ENCODE measurements around the gene FBXW8.

Gene FBXW8

DNA sequence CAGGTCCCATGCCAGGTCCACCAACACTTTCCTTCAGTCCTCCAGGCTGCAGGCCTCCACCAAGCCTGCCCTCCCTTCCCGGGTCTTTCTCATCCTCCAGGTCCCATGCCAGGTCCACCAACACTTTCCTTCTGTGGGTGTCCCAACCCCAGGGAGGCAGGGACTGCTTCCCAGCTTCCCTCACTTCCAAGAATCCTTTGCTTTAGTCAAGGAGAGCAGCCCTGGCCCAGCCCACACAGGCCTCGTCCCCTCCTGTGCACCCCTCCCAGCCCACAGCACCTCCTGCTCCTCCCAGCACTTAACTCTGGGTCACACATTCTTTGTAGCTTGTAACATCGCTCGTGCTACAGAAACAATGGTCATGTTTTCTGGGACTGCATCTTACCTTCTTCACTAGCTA lies 115.6 kb downstream of the FBXW8 start:
- DNase-seq = no peak

DNA sequence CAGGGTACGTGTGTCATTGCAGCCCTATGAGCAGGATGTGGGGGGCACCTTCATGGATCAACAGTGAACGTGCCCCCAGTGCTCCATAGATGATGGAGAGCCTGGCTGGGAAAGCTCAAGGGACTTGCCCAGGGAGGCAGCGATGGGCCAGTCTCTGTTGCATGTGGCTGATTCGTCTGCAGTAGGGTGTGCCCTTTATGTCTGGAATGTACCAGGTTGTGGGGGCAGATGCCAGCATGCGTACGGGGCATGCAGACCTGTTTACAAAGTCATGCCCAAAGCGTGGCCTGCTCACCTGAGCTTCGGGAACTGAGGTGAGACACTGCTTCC lies 116.1 kb downstream of the FBXW8 start:
- DNase-seq = no peak

DNA sequence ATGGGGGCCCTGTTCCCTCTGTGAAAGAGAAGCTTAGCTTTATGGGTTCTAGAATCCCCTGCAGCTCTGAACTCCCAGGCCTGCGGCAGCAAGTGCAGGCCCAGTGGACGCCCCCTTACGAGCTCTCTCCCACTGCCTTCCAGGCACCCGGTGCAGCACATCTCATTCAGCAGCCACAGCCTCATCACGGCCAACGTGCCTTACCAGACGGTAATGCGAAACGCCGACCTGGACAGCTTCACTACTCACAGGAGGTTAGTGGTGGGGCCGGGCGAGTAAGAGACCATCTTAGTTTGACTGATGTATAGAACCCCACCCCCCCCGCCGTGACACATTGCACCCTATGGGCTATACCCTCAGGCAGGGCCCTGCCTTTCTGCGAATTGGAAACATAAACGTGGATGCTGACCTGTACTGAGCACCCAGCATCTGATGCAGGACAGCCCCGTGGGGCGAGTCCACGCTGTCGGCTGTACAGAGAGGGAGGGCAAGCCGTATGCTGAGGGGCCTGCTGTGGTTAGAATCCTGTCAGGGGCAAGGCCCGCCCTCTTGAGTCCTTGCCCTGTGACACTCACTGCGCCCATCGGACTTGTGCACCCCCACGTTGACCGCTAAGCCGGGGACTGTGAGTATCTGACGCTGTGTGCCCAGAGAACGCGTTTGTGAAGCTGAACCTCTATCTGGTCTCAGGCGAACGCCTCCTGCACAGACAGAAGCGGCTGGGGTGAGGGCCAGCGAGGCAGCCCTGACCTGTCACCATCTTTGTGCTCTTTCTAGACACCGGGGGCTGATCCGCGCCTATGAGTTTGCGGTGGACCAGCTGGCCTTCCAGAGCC lies 116.7 kb downstream of the FBXW8 start:
- no peak for DNase-seq

DNA sequence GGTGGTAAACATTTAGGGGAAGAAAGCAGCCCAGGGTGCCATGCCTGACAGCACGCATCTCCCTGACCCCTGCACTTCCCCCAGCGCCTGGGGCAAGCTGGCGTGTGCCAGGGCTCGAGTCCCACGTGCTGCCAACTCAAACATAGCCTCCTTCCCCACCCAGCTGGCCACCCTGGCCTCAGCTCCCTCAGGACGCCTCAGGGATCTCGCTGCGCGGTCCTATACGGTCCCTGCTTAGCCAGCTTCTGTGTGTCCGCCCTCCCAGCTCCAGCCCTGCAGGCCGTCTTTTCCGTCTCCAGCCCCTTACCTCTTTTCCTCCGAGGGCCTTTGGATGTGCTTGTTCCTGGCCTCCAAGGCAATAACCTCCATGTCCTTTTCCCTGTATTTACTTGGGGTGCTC lies 117.5 kb downstream of the FBXW8 start:
- no peak for DNase-seq

DNA sequence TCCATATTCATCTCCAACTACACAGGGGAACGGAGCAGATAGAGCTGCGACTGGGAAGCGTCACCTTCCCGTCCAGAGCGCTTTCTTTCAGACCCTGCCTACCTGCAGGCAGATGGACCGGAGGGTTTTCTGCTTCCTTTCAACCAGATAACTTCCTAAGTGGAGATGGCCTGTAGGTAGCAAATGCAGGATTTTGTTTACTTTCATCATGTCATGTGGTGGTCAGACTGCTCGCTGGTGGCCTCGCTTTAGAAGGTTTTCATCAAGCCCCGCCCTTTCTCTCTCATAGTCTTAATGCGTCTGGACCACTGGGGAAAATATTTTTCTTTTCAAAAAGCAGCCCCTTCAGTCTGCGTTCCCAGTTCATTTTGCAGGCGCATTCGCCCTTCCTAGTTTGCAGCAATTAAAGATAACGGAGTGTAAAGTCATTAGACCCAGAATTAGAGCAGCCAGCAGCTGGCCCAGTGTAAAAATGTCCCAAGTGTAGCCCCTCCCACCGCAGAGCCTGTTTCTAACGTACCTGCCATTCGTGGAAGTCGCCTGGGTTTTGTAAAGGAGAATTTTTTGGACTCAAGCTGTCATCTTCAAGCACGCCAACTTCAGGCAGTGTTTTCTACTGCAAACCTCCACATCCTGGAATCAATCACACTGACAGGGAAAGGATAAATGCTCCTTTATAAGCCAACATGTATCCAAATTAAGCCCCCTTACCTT lies 119.6 kb downstream of the FBXW8 start:
- DNase-seq = no peak

DNA sequence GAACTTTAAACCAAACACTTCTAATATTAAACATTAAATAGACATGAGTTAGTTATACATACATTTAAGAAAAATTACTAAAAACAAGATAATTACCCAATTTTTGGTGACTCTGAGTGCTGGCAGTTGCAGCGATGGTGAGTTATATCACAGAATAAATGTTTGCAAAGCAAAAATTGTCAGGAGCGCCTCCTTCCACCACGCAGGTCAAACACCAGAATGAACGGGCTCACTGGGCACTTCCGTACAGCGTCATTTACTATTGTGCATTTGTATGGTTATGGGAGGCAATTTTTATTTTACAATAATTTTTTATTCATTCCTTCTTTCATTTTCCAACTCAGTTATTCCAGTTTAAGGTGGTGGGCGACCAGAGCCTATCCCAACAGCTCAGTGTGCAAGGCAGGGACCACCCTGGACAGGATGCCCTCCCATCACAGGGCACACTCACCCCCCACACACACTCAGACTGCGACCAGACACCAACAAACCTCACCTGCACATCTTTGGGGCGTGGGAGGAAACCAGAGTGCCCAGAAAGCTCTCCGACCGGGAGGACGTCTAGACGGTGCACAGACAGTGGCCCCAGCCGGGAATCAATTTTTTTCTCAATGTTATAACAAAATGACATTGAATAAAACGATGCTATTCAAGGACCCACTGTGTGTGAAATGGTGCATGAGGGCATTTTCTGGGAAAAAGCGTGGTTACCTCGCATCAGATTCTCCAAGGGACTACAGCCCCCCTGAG lies 121.3 kb downstream of the FBXW8 start:
- DNase-seq = no peak

DNA sequence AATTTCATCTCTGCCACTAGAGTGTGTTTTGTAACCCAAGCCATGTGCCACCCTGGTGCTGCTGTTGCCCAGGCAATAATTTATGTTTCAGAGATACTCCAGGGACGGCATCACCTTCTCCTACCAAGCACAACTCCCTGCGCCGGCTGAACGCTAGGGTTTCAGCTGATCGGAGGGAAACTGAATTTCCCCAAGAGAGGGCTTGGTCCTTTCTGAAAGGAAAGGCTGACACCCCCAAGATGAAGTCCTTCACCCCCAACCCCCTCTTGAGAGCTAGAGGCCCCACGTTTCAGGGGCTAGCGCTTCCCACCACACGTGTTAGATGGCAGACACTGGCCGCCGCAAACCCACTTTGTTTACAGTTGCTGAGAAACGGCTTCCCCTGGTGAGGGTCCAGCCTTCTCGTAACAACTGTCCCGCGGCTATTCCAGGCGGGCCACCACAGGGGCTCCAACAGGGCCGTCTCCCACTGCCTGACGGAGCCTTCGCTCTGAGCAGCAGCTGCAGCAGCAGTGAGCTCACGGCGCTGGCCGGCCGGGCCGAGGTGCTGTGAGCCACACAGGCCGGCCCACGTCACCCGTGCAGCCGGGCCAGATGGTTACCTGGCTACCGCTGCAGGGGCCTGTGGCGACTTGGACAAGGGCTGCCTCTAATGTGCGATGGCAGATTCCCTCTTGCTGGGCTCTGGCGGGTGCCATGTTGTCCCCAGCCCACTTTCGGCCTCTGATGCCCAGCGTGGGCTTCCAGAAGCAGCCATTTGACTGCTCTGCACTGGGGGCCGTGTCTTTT lies 122.0 kb downstream of the FBXW8 start:
- DNase-seq = no peak

DNA sequence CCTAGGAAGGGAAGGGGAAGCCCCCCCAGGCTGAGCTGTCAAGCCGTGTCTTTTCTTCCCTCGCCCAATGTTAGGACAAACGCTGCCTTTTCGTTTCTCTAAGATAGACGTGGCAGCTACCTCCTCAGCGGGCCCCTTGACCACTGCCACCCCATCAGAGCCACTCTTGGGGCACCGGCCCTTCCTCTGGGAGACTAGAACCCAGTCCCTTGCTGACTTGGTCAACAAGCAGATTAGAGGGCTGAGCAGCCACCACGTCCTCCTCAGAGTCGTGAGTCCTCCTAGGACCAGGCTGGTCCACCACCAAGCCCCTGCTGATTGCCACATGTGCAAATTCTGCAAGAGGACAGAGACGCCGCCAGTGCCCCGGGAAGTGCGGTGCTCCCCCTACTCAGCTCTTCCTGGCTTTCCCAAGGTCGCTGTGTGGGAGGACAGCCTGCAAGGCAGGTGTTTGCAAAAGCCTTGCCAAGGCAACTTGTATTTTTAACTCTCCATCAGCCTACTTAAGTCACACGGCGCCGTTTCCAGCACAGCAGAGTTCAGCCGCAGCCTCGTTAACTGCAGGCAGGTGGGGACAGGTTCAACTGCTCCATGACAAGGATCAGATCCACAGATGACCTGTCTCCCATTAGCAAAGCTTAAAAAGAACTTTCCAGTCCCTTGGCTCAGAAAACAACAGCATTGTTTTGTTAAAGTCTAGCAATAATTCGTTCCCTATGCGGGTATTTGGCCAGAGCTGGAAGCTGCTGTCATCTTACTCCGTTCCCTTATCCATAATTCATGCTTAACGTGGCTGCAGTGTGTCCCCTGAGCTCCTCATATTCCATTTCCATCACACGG lies 122.9 kb downstream of the FBXW8 start:
- peak; percentile 23 for DNase-seq

DNA sequence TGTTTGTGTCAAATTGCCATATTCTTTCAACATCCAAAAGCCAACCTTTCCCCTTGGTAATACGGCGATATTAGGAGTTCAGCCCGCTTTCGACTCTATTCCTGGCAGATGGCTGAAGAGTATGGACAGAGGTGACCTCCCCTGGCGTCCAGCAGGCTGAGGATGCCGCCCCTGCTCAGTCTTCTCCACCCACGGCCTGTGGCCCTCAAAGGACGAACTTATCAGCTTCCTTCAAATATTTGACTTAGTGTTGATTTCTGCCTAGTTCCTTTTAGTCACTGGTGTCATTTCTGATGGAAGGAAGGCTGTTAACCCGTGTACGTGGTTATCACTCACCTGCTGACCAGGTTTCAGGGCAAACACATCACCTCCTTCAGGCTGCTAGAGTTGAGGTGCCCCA lies 123.5 kb downstream of the FBXW8 start:
- no peak for DNase-seq

DNA sequence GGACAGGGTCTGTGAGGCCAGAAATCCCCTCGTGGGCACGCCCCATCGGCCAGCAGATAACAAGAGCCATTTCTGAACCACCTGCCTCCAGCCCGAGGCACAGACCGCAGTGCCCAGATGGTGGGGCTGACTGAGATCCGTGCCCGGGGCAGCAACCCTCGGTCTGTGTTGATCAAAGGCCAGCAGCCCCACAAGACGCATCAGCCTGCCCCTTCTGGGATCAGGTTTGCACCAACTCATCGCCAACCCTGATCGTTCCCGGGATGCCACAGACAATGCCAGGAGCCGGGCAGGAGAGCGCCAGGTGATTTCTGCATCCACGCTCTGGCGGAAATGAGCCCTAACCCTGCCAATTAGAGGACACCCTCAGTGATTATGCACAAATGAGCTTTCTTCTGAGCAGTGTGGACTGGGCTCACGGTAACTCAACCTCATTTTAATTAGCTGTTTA lies 124.0 kb downstream of the FBXW8 start:
- DNase-seq = no peak

DNA sequence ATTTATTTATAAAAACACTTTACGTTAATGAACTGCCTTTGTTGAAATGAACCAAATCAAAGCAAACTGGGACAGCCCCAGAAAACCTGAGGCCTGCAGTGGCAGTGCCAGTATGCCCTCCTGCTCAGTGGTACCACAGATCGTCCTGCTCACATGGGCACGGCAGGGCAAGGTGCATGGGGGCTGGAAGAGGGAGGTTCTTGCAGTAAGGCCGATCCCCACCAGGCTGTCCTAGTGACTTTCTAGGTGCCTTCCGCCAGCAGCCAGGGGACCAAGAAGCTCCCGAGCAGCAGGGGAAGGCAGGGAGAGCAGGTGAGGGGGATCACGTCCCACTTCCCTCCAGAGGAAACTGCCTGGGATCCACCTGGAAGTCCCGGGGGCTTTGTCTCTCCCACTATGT lies 124.5 kb downstream of the FBXW8 start:
- no peak for DNase-seq

DNA sequence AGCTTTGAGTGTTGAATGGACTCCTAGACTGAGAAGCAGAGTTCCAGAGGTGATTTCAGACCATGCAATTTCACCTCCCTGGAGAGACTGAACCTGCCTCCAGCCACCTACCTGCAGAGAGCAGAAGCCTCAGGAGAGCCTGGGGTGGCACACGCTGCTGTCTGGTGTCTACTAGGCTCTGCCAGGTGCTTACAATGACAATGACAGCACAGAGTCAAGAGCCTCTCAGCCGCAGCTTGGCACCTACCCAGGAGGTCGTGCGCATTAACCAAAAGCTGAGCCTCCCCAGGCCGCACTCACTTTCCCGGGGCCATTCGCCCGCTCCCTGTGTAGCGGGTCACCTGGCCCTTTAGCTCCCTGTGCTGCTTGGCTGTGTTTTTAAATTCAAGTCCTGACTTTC lies 125.3 kb downstream of the FBXW8 start:
- DNase-seq = peak; percentile 85

DNA sequence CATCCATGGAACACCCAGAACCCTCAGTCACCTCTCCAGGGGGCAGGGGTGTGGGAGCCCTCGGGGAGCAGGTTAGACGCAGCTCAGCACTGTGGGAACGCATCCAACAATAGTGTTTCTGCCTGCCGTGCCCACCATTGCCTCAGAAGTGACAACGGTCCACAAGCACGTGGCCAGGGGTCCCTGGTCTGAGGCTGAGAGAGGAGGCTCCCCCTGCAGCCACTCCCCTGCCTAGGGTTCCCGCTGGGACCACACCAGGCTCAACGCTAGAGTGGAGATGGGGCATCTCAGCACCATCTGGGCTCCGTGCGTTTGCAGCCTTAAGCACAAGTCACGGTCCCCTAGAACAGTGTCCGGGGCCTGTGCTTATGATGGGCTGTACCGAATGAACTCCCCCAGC lies 125.8 kb downstream of the FBXW8 start:
- DNase-seq = no peak

DNA sequence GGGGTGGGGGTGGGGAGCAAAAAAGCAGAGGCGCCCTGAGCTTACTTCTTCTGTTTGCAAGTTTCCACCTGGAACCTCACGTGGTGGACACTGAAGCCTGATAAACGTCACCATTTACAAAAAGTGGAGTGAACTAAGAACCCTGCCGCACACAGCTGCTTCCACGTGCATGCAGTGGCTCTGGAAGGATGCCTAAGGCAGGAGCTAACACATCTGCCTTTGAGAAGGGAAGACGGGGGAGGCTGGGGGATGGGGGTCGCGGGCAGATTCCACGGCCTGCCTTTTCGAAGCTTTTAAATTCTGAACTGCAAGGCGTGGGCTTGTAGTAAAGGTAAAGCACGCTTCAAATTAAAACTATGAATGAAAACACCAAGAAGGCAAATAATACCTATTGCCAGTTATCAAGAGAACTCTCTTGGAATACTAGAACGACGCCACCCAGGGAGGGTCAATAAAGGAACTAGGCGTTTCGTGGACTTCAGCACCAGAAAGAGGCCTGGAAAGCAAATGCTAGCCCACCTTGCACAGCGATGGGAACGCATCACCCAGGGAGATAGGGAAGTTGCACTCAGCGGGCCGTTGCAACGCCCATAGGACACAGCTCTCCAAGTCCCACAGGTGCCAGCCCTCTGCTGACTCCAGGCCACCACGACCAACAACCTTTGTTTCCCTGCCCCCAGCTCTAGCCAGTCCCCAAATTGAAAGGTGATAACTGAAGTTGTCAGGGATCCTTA lies 126.7 kb downstream of the FBXW8 start:
- DNase-seq = no peak

DNA sequence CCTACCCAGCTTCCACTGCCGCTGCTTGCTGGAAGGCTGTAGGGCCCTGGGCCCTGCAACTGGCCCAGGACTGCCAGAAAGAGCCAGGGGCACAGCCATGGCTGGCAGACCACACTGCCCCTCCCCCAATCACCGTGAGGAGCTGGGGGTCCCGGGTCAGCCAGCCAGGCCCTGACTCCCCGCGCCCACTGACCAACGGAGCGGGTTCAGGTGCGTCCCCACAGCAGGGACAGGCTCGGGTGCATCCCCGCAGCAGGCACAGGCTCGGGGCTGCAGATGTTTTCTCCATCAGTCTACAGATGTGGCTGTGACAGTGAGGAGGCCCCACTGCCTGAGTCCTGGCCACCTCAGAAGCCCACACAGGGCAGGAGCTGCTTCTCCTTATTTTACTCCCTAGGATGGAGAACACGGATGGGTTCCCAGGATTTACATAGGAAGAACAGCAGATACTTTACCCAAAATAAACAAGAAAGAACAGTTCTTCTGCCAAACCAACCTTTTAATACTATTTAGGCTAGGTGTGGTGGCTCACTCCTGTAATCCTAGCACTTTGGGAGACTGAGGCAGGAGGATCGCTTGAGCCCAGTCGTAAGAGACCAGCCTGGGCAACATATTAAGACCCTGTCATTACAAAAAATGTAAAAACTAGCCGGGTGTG lies 127.4 kb downstream of the FBXW8 start:
- no peak for DNase-seq

DNA sequence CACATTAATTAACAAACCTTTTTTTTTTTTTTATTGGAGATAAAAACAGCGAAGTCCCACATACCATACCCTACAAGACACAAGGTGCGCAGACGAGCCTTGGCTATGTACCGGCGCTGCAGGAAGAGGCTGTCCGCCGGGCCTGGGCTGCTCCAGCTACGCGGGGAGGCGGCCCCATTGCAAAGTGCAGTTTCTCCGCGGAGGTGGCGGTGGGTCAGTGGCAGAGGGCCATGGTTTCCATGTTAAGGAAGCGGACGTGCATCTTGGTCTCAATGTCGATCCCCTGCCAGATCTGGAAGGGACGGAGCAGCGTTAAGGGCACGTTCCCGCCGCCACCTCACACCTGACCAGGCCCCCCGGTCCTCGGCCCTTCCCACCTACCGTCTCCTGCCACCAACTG lies 128.2 kb downstream of the FBXW8 start:
- DNase-seq = no peak

DNA sequence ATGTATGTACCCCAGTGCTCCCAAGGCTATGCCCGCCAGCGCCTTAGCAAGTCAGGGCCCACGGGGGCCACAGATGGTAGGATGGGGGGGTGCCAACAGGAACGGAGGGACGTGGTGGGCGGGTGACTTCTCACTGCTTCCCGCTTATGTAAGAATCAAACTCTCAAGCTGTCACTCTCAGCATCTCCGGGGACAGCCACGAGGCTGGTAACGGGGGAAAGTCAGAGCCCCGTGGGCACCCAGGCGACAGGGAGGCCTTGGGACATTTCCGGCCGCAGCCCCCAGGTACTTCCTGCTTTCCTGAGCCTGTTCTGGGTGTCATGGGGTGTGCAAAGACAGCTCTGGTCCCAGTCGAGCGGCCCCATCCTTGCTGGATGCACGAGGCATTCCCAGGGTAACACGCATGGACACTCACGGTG lies 129.2 kb downstream of the FBXW8 start:
- DNase-seq = no peak

DNA sequence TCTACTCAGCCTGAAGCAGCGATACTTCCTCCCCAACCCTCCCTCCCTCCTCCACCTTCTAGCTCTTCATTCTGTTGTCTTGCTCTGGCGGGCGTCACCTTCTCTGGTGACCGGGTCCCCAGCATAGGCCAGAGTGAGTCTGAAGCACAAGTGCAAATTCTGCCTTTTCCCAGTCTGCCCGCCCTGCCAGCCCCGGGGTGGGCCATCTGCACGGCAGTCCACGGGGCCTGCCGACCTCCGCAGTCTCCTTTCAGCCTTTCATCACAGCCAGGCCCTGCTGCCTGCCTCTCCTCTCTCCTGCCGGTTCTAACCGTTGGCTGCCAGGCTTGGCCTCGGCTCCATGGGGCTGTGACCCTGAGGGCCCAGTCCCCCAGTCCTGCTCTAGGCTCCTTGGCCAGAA lies 129.7 kb downstream of the FBXW8 start:
- no peak for DNase-seq

DNA sequence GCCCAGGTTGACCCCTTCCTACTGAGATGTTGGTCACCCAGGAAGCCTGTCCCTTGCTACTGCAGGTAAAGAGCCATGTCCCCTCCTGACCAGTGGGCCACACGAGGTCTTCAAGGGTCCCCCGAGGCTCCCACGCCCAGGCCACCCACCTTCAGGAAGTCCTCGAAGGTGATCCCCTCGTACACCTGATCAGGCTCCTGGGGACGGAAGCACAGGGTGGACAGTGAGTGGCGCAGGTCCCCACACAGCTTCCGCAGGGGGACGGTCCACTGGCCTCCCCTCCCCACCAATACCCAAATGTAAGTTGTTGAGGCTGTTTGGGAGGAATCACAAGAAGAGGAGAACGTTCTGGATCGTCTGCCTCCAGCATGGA lies 131.0 kb downstream of the FBXW8 start:
- no peak for DNase-seq

DNA sequence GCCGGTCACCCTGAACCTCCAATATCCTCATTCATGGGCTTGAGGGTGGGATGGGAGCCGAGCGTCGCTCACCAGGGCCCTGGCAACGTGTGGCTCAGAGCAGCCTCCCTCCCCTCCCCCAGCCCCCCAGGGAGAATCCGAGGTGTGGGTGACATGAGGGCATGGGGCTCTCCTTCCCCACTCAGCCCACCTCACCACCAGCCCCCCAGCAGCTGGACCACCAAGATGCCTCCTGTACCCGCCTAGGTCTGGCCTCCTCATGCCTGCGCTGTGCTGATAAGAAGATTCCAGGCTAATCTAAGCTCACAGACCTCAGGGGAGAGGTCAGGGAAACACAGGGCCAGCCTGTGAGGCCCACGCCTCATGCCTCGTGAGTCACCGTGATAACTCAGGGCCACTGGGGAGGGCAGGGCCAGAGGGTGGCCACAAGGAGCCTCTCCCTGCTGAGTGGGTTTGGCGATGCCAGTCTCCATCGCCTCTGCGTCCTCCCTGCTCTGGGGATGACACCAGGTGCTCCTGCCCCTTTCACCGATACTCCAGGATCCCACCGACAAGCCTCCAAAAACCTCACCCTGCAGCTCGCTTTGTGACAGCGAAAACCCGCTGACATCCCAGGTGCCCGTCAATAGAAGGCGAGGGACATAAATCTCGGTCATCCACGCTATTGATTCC lies 131.6 kb downstream of the FBXW8 start:
- DNase-seq = no peak

Data from NCI-H2029 treated with DMSO at 0.1 percent for 48 hours (cell line).